Measurements from ENCODE around the gene SLF2. TPM values are rescaled to one million over a fixed set of nuclear protein-coding genes. Genes with fewer than 3 reads are reported as not detected.

Gene SLF2
- total and polyA plus RNA-seq, 2 of the 13 experiments (the other 11 are each of a cell fraction or from before 2014, with no cell fraction given), result 12.2 to 48.1 TPM

DNA sequence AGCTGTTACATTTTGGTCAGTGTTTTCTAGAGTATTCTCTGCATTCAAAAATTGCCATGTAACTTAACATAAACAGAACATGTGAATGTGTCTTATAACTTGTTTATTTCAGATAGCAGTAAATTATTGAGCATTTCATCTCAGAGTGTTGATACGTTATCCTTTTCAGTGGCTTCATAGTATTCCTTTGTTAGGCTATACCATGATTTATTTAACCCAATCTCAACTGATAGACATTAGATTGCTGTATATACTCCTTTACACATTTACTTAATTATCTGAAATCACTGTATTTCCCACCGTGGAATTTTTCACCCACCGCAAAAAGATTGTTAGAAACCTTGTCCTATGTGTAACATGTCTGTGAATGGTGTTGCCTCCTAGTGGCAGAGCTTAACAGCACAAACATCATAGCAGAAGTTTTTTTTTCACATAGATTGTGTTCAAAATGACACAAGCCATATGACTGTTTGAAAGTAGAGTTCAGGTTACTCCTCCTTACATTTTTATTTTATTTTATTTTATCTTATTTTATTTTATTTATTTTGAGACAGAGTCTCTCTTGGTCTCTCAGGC, 21.4 kb downstream of the SLF2 start:
- peak; percentile 45 for DNase-seq (ENCODE audit: low spot score)
- no peaks in the 10 kb centered on the region for H4K20me1 ChIP-seq (ENCODE audit: insufficient read depth, low read length)
- H3K9me3 ChIP-seq (ENCODE audit: low read length), result no peaks in the 10 kb centered on the region
- ATAC-seq, result peak; percentile 60
- intact Hi-C loops (cut with micrococcal nuclease; ENCODE audit: unreplicated experiment), result loop anchor here (1.0 kb wide), 1 partner anchor 53 kb away; no protein-coding TSS in a partner anchor
- ChIA-PET POLR2A (interaction anchor here (0.7 to 1.2 kb wide), 2 partner anchors 22 to 70 kb away, joined by 3 read pairs; partner anchors contain the start of gene SLF2), CTCF (ENCODE audit: low intra/inter-chr PET ratio, low total read pairs) (interaction anchor here (1.9 kb wide), 2 partner anchors 55 to 80 kb away, joined by 4 to 10 read pairs; no protein-coding TSS in a partner anchor)
- H3K27ac ChIP-seq (ENCODE audit: extremely low read length, insufficient read depth, low read length), result no peak overlapping the region
- no peaks in the 10 kb centered on the region for H3K79me2 ChIP-seq (ENCODE audit: insufficient read depth, low read length)
- H3K36me3 ChIP-seq (replicated peaks in 1 of 2; ENCODE audit: control insufficient read depth in 1 of 2, insufficient read depth in 2 of 2, low read length in 2 of 2), result peaks cover 8 to 64% of the 10 kb centered on the region in 2 experiments
- 66% methylated on average over 3 of the region's 3 CpGs for WGBS (ENCODE audit: low lambda C conversion rate)
- FAIRE-seq, result peak; percentile 71
- H3K9ac ChIP-seq (ENCODE audit: insufficient read depth, low read depth, low read length), result no peak overlapping the region
- BruUV-seq (replicated peaks), result no TSS peak
- no peak for TF ChIP-seq ZNF20 (CRISPR knock-in tag; IDR thresholded peaks at IDR 0.05)
- TF ChIP-seq, protein P1, sequence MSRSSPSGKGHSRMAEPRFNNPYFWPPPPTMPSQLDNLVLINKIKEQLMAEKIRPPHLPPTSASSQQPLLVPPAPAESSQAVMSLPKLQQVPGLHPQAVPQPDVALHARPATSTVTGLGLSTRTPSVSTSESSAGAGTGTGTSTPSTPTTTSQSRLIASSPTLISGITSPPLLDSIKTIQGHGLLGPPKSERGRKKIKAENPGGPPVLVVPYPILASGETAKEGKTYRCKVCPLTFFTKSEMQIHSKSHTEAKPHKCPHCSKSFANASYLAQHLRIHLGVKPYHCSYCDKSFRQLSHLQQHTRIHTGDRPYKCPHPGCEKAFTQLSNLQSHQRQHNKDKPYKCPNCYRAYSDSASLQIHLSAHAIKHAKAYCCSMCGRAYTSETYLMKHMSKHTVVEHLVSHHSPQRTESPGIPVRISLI (CRISPR knock-in tag; IDR thresholded peaks at IDR 0.05; ENCODE audit: borderline replicate concordance), result peak; percentile 73
- no peak for TF ChIP-seq SALL1 (CRISPR knock-in tag; IDR thresholded peaks at IDR 0.05)
- TF ChIP-seq, protein P2, sequence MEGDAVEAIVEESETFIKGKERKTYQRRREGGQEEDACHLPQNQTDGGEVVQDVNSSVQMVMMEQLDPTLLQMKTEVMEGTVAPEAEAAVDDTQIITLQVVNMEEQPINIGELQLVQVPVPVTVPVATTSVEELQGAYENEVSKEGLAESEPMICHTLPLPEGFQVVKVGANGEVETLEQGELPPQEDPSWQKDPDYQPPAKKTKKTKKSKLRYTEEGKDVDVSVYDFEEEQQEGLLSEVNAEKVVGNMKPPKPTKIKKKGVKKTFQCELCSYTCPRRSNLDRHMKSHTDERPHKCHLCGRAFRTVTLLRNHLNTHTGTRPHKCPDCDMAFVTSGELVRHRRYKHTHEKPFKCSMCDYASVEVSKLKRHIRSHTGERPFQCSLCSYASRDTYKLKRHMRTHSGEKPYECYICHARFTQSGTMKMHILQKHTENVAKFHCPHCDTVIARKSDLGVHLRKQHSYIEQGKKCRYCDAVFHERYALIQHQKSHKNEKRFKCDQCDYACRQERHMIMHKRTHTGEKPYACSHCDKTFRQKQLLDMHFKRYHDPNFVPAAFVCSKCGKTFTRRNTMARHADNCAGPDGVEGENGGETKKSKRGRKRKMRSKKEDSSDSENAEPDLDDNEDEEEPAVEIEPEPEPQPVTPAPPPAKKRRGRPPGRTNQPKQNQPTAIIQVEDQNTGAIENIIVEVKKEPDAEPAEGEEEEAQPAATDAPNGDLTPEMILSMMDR (CRISPR knock-in tag; IDR thresholded peaks at IDR 0.05), result peak; percentile 58
- 0 out of 2 replicates have a peak, but pooled peaks have one; percentile 17 for TF ChIP-seq RAD21 (CRISPR knock-in tag; IDR thresholded peaks at IDR 0.05)
- TF ChIP-seq SMC3 (IDR thresholded peaks at IDR 0.05; ENCODE audit: low read length), result peak; percentile 32; the same call in 1 of the 2 replicates
- peak; percentile 56 for TF ChIP-seq STAG1 (CRISPR knock-in tag; IDR thresholded peaks at IDR 0.05)
- no peak overlapping the region for H2AFZ ChIP-seq (ENCODE audit: low read length)
- H3K4me2 ChIP-seq (ENCODE audit: low read depth, low read length), result no peak overlapping the region
- no peaks in the 10 kb centered on the region for H3K27me3 ChIP-seq (ENCODE audit: control insufficient read depth in 1 of 2, insufficient read depth in 2 of 2, low read length in 2 of 2)
- H3K4me1 ChIP-seq (ENCODE audit: insufficient read depth, low read length), result peaks cover 8% of the 10 kb centered on the region
- no peak overlapping the region for H3K4me3 ChIP-seq (replicated peaks in 1 of 3; ENCODE audit: insufficient read depth in 1 of 3, low read depth in 2 of 3, low read length in 3 of 3)
- in situ Hi-C loops (cut with HindIII; ENCODE audit: extremely low pct_ligation_motif_present, low pct_unique_long_range_greater_than_20kb), result no loop called here

Data from HepG2 (cell line).